Measurements from ENCODE around the gene INO80.

- TF ChIP-seq EZH2 (IDR thresholded peaks at IDR 0.05; ENCODE audit: borderline replicate concordance, low read depth, low read length, severe bottlenecking) (no peak), POLR2A (IDR thresholded peaks at IDR 0.05; ENCODE audit: low read depth, low read length) (no peak), CTCF (IDR thresholded peaks at IDR 0.05; ENCODE audit: extremely low read depth in 1 of 2, insufficient read depth in 1 of 2, low read depth in 1 of 2, low read length in 2 of 2) (no peak)
Measured at GRCh38 chr15:41085029-41085428, 31.1 kb downstream of the INO80 start.

Data from endothelial cell of umbilical vein (primary cell).